Effector memory CD8-positive, alpha-beta T cell (primary cell): Measurements from ENCODE around the gene SLC27A5.

ENCODE experiments used
- ATAC-seq: fragments of 150-1000 bp; cut with Tn5 transposase; replicated peaks from 2 replicates; pipeline ENCODE4 v1.10.0; 2021; ENCODE audit warnings: mild to moderate bottlenecking, moderate library complexity
- DNase-seq, 3 experiments: peaks; one replicate each; pipeline ENCODE4 v3.0.0; 2021
- H3K27ac Mint-ChIP-seq, 2 donors: one replicate each; pipeline ENCODE4 v1.8.0; 2022; ENCODE audit warnings: mild to moderate bottlenecking in 2 of 2, mixed read lengths in 2 of 2, moderate library complexity in 2 of 2
- H3K27me3 Mint-ChIP-seq, 2 donors: one replicate each; pipeline ENCODE4 v1.8.0; 2022; ENCODE audit warnings: mixed read lengths in 2 of 2
- H3K36me3 Mint-ChIP-seq: one replicate; pipeline ENCODE4 v1.8.0; 2022; ENCODE audit warnings: mild to moderate bottlenecking, moderate library complexity, mixed read lengths; ENCODE audit not compliant: insufficient read depth
- H3K4me1 Mint-ChIP-seq, 2 donors: one replicate each; pipeline ENCODE4 v1.8.0; 2022; ENCODE audit warnings: low read depth in 2 of 2, mixed read lengths in 2 of 2
- H3K4me3 Mint-ChIP-seq, 2 donors: one replicate each; pipeline ENCODE4 v1.8.0; 2022; ENCODE audit warnings: mild to moderate bottlenecking in 2 of 2, mixed read lengths in 2 of 2, moderate library complexity in 2 of 2
- H3K9me3 Mint-ChIP-seq, 2 donors: one replicate each; pipeline ENCODE4 v1.8.0; 2022; ENCODE audit warnings: mixed read lengths in 2 of 2

Gene SLC27A5

DNA sequence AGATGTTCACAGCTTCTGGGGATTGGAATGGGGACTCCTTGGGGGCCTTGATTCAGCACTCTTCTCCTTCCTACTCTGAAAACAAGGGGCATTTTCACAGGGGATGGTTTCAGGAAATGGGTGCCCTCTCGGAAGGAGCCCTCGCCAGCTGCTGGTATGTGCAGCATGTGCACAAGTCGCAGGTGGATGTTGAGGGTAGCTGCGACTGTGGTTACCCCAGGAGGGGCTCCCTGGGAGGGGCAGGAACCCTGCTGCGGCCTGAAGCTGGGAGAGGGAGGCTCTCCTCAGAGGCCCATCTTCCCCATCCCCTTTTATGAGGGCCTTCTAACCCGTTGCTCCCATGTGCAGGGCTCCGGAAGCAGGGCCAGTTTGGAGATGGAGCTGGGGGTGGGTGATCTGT, 29.4 kb downstream of the SLC27A5 start:
- no peaks in the 10 kb centered on the region for H3K27me3 Mint-ChIP-seq
- H3K9me3 Mint-ChIP-seq, result no peaks in the 10 kb centered on the region
- DNase-seq (no peak), ATAC-seq (no peak)
- H3K36me3 Mint-ChIP-seq, result no peaks in the 10 kb centered on the region
- H3K4me1 Mint-ChIP-seq, result peaks cover 2 to 3% of the 10 kb centered on the region in 2 donors
- H3K4me3 Mint-ChIP-seq, result no peak overlapping the region
- H3K27ac Mint-ChIP-seq, result peak overlapping the region in 1 of 2 donors; percentile 10

DNA sequence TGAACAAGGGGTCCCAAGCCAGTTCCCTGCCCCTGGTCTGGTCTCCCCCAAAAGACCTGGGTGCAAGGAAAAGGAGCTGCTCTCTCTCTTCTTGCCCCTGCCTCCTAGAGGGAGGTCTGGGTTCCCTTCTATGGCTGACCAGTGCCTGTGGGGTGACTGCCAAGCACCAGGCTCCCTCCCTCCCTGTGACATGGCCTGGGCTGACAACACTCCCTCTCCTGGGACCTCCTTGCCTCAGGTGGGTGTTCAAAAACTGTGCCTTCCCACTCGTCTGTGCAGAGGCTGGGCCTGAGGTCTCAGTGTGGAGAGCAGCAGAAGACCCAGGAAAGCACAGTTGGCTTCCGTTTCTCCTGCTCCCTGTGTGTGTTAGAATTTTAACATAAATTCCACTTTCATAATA, 31.0 kb downstream of the SLC27A5 start:
- Mint-ChIP-seq H3K9me3 (no peaks in the 10 kb centered on the region), H3K4me1 (peaks cover 11 to 13% of the 10 kb centered on the region in 2 donors), H3K36me3 (peaks cover 8% of the 10 kb centered on the region), H3K27me3 (no peaks in the 10 kb centered on the region), H3K27ac (no peak overlapping the region), H3K4me3 (no peak overlapping the region)
- DNase-seq (no peak), ATAC-seq (no peak)

DNA sequence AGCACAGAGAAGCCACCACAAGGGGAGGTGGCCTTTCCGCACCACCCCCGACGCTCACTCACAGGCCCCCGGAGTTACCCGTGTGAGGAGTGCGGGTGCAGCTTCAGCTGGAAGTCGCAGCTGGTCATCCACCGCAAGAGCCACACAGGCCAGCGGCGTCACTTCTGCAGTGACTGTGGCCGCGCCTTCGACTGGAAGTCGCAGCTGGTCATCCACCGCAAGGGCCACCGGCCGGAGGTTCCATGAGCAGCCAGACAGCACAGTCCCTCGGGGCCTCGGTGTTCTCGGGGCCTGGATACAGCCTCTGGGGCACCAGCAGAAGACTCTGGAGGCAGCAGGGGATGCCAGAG, 31.3 kb downstream of the SLC27A5 start:
- no peak overlapping the region for H3K27ac Mint-ChIP-seq
- no peak overlapping the region for H3K4me3 Mint-ChIP-seq
- no peaks in the 10 kb centered on the region for H3K27me3 Mint-ChIP-seq
- peaks cover 12 to 17% of the 10 kb centered on the region in 2 donors for H3K4me1 Mint-ChIP-seq
- H3K36me3 Mint-ChIP-seq, result peaks cover 12% of the 10 kb centered on the region
- ATAC-seq (no peak), DNase-seq (no peak)
- H3K9me3 Mint-ChIP-seq, result no peaks in the 10 kb centered on the region

DNA sequence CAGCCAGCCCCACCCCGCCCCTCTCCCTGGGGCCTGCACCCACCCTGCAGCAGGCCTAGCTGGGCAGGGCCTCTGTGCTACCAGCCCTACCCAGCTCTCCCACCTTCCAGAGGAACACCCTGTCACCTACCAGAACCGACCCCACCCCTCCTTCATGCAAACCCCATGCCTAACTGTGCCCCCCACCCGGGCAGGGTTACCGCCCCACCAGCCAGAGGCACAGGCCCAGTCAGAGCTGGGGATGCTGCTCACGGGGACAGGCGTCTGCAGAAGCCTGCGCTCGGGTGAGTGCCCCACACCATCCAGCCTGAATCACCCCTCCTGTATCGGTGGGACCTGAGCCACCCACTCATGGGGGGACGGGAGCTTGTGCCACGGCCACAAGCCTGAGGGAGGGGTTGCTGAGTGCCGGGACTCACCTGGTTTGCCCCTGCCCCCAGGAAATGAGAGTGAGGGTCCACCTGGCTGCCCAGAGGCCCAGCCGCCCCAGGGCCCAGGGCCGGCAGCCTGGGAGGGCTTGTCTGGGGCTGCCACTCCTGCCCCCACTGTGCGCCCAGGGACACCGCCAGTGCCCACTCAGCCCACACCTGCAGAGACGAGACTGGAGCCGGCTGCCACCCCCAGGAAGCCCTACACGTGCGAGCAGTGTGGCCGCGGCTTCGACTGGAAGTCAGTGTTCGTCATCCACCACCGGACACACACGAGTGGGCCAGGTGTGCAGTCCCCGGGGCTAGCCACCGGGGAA, 31.9 kb downstream of the SLC27A5 start:
- peaks cover 13 to 22% of the 10 kb centered on the region in 2 donors for H3K4me1 Mint-ChIP-seq
- H3K27ac Mint-ChIP-seq, result no peak overlapping the region
- H3K36me3 Mint-ChIP-seq, result peaks cover 15% of the 10 kb centered on the region
- no peaks in the 10 kb centered on the region for H3K27me3 Mint-ChIP-seq
- H3K9me3 Mint-ChIP-seq, result no peaks in the 10 kb centered on the region
- no peak for DNase-seq
- H3K4me3 Mint-ChIP-seq, result no peak overlapping the region
- no peak for ATAC-seq

DNA sequence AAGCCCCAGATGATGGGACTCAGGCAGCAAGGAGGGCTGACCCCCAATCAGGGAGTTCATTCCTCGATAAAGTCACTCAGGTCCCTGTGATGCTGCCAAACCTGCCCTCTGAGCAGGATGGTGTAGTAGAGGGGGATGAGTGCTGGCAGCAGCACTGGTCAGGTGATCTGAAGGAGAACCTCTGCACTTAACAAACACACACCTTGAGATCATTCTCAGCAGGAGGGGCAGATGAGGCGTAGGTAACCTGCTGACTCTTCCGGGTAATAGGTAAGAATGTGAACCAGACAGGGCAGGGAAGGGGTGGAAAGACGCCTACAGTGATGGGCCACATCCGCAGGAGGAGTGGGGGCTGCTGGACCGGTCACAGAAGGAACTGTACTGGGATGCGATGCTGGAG, 32.5 kb downstream of the SLC27A5 start:
- ATAC-seq (no peak), DNase-seq (no peak)
- Mint-ChIP-seq H3K4me1 (peaks cover 13 to 23% of the 10 kb centered on the region in 2 donors), H3K27ac (no peak overlapping the region), H3K9me3 (no peaks in the 10 kb centered on the region), H3K27me3 (no peaks in the 10 kb centered on the region), H3K36me3 (peaks cover 17% of the 10 kb centered on the region), H3K4me3 (no peak overlapping the region)

DNA sequence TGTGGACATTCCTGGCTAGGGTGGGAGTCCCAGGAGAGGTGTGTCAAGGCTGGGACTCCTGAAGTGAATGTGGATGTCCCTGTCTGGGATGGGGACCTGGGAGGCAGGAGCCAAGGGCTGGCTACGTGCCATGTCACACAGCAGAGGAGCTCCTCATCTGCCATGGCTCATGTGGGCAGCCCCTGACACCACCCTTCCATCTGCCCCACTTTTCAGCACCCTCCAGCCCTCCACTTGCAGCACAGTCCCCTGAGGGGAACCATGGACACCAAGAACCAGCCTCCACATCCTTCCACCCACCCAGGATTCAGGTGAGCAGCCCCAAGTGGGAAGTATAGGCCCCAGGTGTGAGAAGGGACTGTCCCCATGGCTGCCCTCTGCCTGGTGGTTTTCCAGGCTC, 33.9 kb downstream of the SLC27A5 start:
- peak overlapping the region; percentile 64 to 70 for H3K27ac Mint-ChIP-seq
- ATAC-seq, result no peak
- no peak for DNase-seq
- peaks cover 13 to 23% of the 10 kb centered on the region in 2 donors for H3K4me1 Mint-ChIP-seq
- no peaks in the 10 kb centered on the region for H3K9me3 Mint-ChIP-seq
- peaks cover 29% of the 10 kb centered on the region for H3K36me3 Mint-ChIP-seq
- H3K4me3 Mint-ChIP-seq, result no peak overlapping the region
- no peaks in the 10 kb centered on the region for H3K27me3 Mint-ChIP-seq

DNA sequence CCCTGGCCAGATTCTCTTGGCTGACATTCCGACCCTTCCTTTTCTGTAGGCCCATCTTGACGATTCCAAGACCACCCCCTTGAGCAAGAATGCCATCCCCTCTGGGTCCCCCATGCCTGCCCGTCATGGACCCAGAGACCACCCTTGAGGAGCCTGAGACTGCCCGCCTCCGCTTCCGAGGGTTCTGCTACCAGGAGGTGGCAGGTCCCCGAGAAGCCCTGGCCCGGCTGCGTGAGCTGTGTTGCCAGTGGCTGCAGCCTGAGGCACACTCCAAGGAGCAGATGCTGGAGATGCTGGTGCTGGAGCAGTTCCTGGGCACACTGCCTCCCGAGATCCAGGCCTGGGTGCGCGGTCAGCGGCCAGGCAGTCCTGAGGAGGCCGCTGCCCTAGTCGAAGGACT, 34.7 kb downstream of the SLC27A5 start:
- peak overlapping the region; percentile 98 to 99 for H3K27ac Mint-ChIP-seq

DNA sequence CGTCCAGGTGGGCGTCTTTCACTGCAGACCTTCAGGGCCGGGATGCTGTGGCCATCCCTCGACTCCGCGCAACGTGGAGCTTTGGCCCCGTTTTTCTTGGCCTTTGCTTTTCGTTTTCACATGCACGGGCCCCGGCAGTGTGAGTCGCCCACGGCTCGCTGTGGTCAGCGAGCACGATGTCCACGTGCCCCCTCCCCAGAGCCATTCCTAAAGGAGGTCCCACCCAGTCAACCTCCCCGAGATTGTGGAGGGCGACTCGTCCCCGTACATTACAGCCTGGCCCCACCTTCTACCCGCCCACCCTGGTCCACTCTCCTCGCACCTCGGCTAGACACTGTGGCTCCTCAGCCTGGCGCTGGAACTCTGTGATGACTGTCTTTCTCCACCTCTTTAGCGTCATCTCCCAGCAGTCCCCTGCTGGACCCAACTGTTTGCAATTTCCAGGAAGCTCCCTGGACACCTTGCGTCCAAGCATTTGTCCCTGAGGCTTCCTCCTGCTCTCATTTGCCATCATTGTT, 35.2 kb downstream of the SLC27A5 start:
- no peak for ATAC-seq
- Mint-ChIP-seq H3K27me3 (no peaks in the 10 kb centered on the region), H3K36me3 (peaks cover 40% of the 10 kb centered on the region), H3K27ac (peak overlapping the region; percentile 98 to 99), H3K4me1 (peaks cover 13 to 23% of the 10 kb centered on the region in 2 donors), H3K4me3 (peak overlapping the region; percentile 81 to 89), H3K9me3 (no peaks in the 10 kb centered on the region)
- no peak for DNase-seq

More for the DNA sequence above, 34.7 kb downstream of the SLC27A5 start:
- peaks cover 34% of the 10 kb centered on the region for H3K36me3 Mint-ChIP-seq
- H3K9me3 Mint-ChIP-seq, result no peaks in the 10 kb centered on the region
- DNase-seq, result no peak
- no peak for ATAC-seq
- H3K4me3 Mint-ChIP-seq, result peak overlapping the region; percentile 81 to 89
- H3K4me1 Mint-ChIP-seq, result peaks cover 13 to 23% of the 10 kb centered on the region in 2 donors
- H3K27me3 Mint-ChIP-seq, result no peaks in the 10 kb centered on the region

DNA sequence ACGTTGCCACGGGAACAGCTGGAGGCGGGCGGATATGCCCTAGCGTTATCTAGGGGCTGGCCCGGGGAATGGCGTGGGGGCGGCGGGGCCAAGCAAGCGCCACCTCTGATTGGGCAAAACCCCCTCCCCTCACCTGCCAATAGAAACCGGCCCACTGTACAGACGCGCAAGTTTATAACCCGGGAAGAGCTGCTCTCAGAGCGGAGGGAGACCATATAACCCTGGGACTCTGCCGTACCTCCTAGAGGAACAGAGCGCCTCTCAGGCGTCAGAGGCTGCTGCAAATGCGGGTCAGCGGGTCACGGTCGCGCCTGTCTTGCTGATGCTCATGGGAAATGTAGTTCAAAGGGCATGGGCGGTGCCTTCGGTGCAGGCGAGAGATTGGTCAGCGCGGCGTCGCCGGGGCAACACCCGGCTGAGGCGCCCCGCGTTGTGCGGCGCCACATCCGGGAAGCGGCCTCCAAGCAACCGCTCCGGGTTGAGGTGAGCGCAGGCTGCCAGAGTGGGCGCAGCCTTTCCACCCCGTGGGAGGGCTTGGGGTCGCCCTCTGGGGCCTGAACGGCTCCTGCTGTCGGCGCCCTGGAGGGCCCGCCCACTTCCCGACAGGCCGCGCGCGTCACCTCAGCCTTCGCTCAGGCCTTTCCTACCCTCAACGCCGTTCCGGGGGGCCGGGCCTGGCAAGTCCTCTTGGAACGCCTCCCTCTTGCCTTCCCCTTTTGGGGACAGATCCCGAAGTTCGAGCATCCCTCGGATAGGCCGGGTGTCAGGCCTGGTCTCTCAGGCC, 35.9 kb downstream of the SLC27A5 start, which contains the start of gene ZNF446:
ZNF446 (plus strand) TSS at position 639 of the 784 bp plus-strand sequence. CDS start 867 bp downstream, outside the sequence.
- DNase-seq, result peak; percentile 94 to 96 (median 96)
- H3K36me3 Mint-ChIP-seq, result peaks cover 41% of the 10 kb centered on the region
- peaks cover 12 to 23% of the 10 kb centered on the region in 2 donors for H3K4me1 Mint-ChIP-seq
- peak within 1 kb of the TSS; percentile 98 to 99 for H3K27ac Mint-ChIP-seq
- ATAC-seq, result peak; percentile 84
- no peaks in the 10 kb centered on the region for H3K27me3 Mint-ChIP-seq
- no peaks in the 10 kb centered on the region for H3K9me3 Mint-ChIP-seq
- H3K4me3 Mint-ChIP-seq, result peak within 1 kb of the TSS; percentile 81 to 89

DNA sequence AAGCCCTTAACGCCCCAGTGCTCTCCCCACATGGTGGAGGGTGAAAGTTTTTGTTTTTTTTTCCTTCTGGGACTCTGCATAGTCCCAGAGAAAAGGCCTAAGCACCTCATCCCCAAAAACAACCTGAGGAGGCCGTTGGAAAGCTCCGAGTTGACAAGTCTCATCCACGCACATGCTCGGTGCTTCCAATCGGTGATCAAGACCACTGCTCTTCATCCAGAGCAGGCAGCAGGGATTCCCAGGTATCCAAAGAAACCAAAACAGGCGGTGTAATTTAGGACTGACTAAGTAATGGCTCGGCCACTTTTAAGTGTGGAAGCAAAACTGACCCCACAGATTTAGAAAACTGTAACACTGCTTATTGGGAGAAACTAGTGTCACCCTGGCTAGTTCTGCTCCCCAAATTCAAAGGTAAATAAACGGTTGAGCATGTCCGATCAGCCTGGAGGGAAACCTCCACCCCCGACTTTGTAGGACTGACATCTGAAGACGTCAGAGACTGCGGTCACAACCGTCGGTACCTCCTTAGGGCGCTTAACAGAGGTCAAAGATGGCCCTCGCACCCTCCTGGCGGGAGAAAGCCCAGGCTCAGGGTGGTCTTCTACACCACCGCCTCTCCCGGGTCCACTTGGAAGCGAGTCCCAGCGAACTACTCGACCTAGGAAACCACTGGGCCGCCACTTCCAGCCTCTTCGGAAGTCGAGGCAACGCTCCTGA, 36.6 kb downstream of the SLC27A5 start:
- Mint-ChIP-seq H3K27me3 (no peaks in the 10 kb centered on the region), H3K4me3 (peak overlapping the region; percentile 81 to 89), H3K36me3 (peaks cover 48% of the 10 kb centered on the region), H3K9me3 (no peaks in the 10 kb centered on the region), H3K4me1 (peaks cover 11 to 23% of the 10 kb centered on the region in 2 donors), H3K27ac (peak overlapping the region; percentile 98 to 99)
- DNase-seq, result peak in 1 of 3 experiments; percentile 53
- ATAC-seq, result peak; percentile 34

DNA sequence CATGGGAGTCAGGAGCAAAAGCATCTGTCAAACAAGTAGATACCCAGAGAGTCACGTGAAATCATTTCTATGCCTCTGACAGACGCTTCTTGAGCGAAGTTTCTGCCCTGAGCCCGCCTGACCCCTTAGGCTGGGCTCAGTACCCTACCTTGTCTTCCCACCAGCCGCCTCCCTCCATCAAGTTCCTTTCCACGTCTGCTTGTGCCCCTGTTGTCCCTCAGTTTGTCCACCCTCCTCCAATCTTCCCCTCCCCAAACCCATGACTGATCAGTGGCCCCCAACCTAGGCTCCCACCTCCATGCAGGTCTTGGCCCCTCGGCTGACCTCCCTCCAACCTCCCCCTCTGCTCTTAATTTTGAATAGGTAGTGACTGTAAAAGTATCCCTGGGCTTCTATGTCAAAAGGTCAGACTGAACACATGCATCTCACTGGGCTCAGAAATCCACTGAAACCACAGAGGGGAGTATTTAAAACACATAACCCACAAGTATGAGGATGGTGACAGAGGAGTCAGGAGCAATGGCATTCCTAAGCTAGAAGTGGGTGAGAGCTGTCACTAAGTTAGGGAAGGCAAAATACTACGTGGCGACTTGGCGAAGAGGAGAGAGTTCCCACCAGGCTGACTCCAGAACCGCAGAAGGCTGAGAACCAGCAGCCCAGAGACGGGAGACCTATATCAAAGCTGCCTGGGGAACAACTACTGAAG, 37.3 kb downstream of the SLC27A5 start:
- peak overlapping the region; percentile 21 to 89 for H3K4me3 Mint-ChIP-seq
- ATAC-seq (no peak), DNase-seq (no peak)

DNA sequence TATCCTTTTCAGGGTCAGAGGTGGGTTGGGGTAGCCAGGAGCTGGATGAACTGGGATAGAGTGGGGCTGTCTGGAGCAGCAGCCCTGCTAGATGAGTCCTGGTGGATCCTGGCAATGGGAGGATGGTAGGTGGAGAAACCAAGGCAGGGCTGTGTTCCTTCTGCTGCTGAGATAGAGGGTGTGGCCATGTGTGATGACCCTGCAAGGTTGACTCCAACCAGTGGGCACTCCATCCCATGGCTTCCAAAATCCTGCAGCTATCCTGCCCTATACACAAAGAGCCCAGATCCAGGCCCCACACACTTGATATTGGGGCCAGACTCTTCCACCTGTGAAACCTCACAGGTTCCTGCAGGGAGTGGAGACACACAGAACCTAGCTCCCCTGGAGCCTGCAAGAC, 38.0 kb downstream of the SLC27A5 start:
- Mint-ChIP-seq H3K36me3 (peaks cover 52% of the 10 kb centered on the region), H3K4me3 (peak overlapping the region in 1 of 2 donors; percentile 21), H3K9me3 (no peaks in the 10 kb centered on the region), H3K27ac (peak overlapping the region; percentile 98 to 99), H3K27me3 (no peaks in the 10 kb centered on the region), H3K4me1 (peaks cover 14 to 23% of the 10 kb centered on the region in 2 donors)
- DNase-seq (no peak), ATAC-seq (no peak)

More for the DNA sequence above, 37.3 kb downstream of the SLC27A5 start:
- Mint-ChIP-seq H3K27me3 (no peaks in the 10 kb centered on the region), H3K9me3 (no peaks in the 10 kb centered on the region), H3K4me1 (peaks cover 11 to 23% of the 10 kb centered on the region in 2 donors), H3K27ac (peak overlapping the region; percentile 98 to 99), H3K36me3 (peaks cover 51% of the 10 kb centered on the region)
